Bronchial epithelial cell (primary cell): Measurements from ENCODE around the gene PARN. TPM values are rescaled to one million over a fixed set of nuclear protein-coding genes. Genes with fewer than 3 reads are reported as not detected.
"Not testable (repeated sequence)": the region's sequence is repeated elsewhere in the genome, so short reads cannot be mapped to it uniquely, and the experiment has no call there.

ENCODE experiments used
- DNase-seq: peaks from one replicate; pipeline ENCODE4 v3.0.0-alpha.2; 2010; ENCODE audit warnings: low read depth
- FAIRE-seq: peaks from 2 replicates; lab custom pipeline; 2011; peaks lifted over from hg19 to GRCh38; lab: Jason Lieb, UNC
- H3K27me3 ChIP-seq: 2 replicates; pipeline ENCODE4 v1.5.1; 2011; ENCODE audit warnings: low read length; ENCODE audit not compliant: control insufficient read depth, insufficient read depth
- H3K36me3 ChIP-seq: 2 replicates; pipeline ENCODE4 v1.5.1; 2011; ENCODE audit warnings: low read length; ENCODE audit not compliant: control insufficient read depth, insufficient read depth
- H3K4me3 ChIP-seq: 2 replicates; pipeline ENCODE4 v1.5.1; 2011; ENCODE audit warnings: mild to moderate bottlenecking, low read depth, low read length, control low read depth
- total RNA-seq: library from RNA; depleted of rRNA; stranded (reverse); fragments of >200 nt; gene quantifications from 2 replicates; pipeline ENCODE4 v1.2.1, GENCODE V29; 2014
- TF ChIP-seq, protein P1 (sequence below): IDR thresholded peaks from 2 replicates; pipeline ENCODE4 v1.5.1; 2011; ENCODE audit warnings: mild to moderate bottlenecking, moderate library complexity, low read length, control low read depth, inconsistent platforms; ENCODE audit not compliant: insufficient read depth, severe bottlenecking

PARN gene
- total RNA-seq, 1 donor from 2014 or later, result 18.7 TPM

DNA sequence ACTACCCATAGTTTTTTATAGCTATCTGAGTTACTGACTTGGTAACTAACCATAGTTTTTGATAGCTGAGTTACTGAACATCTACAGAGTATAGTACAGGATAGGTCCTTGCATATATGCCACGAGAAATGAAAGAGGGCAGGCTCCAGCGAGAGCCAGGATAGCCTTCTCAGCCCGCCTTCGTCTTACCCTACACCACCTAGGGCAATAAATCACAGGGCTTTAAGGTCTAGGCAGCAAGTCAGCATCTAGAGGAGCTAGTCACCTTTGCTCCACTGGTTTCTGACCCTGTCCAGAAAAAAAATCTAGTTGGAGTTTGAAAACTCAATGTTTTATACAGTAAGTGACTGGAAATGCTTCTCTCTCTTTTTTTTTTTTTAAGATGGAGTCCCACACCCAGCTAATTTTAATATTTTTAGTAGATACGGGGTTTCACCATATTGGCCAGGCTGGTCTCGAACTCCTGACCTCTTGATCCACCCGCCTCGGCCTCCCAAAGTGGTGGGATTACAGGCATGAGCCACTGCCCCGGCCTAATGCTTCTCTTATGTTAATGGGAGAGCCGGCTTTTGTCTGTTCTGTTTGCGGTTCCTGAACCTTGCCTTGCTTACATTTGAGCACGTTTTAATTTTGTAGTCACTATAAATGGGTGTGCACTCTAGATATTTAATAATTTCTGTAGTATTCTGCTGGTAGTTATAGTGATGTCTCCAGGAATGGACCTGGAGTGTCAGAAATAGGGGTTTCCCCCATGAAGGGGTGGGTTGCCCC, 5.5 kb upstream of the PARN start:
- peaks cover 6% of the 10 kb centered on the region for H3K36me3 ChIP-seq
- FAIRE-seq (no peak), DNase-seq (no peak)
- no peaks in the 10 kb centered on the region for H3K27me3 ChIP-seq
- no peak overlapping the region for H3K4me3 ChIP-seq
- TF ChIP-seq, protein P1, sequence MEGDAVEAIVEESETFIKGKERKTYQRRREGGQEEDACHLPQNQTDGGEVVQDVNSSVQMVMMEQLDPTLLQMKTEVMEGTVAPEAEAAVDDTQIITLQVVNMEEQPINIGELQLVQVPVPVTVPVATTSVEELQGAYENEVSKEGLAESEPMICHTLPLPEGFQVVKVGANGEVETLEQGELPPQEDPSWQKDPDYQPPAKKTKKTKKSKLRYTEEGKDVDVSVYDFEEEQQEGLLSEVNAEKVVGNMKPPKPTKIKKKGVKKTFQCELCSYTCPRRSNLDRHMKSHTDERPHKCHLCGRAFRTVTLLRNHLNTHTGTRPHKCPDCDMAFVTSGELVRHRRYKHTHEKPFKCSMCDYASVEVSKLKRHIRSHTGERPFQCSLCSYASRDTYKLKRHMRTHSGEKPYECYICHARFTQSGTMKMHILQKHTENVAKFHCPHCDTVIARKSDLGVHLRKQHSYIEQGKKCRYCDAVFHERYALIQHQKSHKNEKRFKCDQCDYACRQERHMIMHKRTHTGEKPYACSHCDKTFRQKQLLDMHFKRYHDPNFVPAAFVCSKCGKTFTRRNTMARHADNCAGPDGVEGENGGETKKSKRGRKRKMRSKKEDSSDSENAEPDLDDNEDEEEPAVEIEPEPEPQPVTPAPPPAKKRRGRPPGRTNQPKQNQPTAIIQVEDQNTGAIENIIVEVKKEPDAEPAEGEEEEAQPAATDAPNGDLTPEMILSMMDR, result no peak

DNA sequence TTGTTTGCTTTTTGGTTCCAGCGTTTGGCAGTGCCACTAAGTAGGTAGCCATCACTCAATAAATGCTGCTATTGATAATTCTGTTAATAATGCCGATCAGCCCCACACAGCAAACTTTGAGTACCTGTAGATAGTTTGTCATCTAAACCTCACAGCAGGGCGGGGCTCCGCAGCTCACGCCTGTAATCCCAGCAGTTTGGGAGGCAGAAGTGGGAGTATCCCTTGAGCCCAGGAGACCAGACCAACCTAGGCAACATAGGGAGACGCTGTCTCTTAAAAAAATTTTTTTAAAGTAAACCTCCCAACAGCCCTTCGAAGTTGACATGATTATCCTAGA, 4.3 kb upstream of the PARN start:
- Histone ChIP-seq H3K36me3 (no peaks in the 10 kb centered on the region), H3K27me3 (no peaks in the 10 kb centered on the region), H3K4me3 (no peak overlapping the region)
- no peak for FAIRE-seq
- TF ChIP-seq, protein P1, result no peak
- no peak for DNase-seq

DNA sequence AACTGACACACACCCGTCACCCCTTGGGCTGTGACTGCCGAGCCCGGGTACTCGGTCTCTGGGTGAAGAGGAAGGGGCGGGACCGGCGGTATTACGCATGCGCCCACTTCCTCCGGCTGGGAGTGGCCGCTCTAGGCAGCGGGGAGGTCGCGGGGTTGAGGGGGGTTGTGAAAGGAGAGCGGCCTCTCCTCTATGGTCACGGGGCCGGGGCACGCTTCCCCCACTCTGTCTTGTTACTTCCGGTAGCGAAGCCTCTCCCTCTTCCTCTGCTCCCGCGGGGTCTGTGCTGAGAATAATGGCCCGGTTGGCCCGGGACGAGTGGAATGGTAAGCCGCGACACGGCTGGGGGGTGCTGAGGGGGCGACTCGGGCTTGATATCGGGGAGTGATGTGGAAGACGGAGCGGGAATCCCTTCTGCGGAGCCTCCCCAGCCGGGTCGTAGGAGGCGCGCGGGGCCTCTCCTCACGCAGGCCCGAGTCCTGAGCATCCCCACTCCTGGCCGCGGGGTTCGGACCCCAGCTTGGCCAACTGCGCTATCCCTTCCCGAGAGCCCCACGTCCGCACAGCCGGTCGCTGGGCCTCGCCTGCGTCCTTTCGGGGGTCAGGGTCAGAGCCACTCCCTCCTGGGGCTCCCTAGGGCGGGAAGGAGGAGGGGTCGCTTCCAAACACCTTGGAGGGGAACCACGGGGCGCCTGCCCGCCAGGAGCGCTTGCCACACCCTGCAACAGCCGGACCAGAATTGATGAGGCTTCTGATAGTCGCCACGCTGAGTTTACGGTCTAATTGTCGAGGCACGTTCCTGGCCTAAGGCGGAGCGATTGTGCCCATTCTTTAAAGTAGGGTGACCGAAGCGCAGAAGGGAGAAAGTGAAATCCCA, 2.9 kb upstream of the PARN start, which contains the start of gene BFAR:
Gene BFAR (plus strand): TSS at position 259 of the 877 bp plus-strand sequence. CDS start 11,396 bp downstream, outside the sequence.
- Histone ChIP-seq H3K4me3 (peak within 1 kb of the TSS; percentile 88), H3K27me3 (no peaks in the 10 kb centered on the region), H3K36me3 (no peaks in the 10 kb centered on the region)
- FAIRE-seq (no peak), DNase-seq (peak; percentile 90)
- TF ChIP-seq, protein P1, result no peak

DNA sequence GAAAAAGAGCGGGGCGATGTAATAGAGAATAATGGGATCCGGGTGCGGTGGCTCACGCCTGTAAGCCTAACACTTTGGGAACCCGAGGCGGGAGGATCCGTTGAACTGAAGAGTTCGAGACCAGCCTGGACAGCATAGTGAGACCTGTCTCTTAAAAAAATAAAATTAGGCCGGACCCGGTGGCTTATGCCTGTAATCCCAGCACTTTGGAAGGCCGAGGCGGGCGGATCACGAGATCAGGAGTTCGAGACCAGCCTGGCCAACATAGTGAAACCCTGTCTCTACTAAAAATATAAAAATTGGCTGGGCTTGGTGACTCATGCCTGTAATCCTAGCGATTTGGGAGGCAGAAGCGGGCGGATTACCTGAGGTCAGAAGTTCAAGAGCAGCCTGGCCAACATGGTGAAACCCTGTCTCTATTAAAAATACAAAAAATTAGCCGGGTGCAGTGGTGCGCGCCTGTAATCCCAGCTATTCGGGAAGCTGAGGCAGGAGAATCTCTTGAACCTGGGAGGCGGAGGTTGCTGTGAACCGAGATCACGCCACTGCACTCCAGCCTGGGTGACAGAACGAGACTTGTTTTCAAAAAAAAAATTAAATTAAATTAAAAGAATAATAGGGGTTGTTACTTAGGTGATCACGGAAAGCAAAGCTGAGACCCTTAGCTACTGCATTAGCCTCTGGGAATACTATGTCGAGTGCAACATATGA, 715 bp upstream of the PARN start:
- H3K4me3 ChIP-seq, result peak overlapping the region; percentile 1
- H3K36me3 ChIP-seq, DNase-seq, FAIRE-seq, H3K27me3 ChIP-seq: not testable (repeated sequence)

DNA sequence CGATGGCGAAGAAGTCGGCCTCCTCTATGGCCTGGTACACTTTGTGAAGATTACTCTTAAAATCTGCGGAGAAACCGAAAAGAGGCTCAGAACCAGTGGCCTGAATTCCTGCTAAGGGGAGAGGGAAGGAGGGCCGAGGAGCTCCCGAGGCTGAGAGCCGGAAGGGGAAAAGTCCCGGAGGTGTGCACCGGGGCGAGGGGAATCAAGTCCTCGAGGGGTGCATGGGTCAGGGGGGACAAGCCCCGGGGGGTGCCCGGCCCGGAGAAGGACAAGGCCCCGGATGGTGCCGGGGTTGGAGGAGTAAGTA, 495 bp downstream of the PARN start:
- TF ChIP-seq, protein P1, result no peak
- Histone ChIP-seq H3K4me3 (peak overlapping the region; percentile 94), H3K27me3 (no peaks in the 10 kb centered on the region), H3K36me3 (peaks cover 3% of the 10 kb centered on the region)
- no peak for FAIRE-seq
- no peak for DNase-seq
